Stomach (tissue), 4 donors: Measurements from ENCODE around the gene MBD3L2.
"Not testable (repeated sequence)": the region's sequence is repeated elsewhere in the genome, so short reads cannot be mapped to it uniquely, and the experiment has no call there.

Source experiments
- POLR2A ChIP-seq, 4 donors: fragments of 450-650 bp; IDR thresholded peaks; one replicate each; pipeline ENCODE4 v1.6.1; 2016; ENCODE audit warnings: antibody characterized with exemption in 4 of 4, control low read depth in 2 of 4, mild to moderate bottlenecking in 1 of 4, moderate library complexity in 1 of 4
- POLR2AphosphoS5 ChIP-seq, 3 donors: sonication (generic); formaldehyde crosslinking; IDR thresholded peaks; one replicate each; pipeline ENCODE4 v1.6.1; 2016; ENCODE audit warnings: antibody characterized with exemption in 3 of 3
- TF ChIP-seq, protein P1 (sequence below), 7 experiments: fragments of 450-650 bp in 4 of 7; fragments of 200-600 bp in 3 of 7; sonication (generic) in 3 of 7; IDR thresholded peaks; one replicate each; pipeline ENCODE4 v1.5.1; 2016 to 2019; ENCODE audit warnings: antibody characterized with exemption in 7 of 7, control low read depth in 2 of 7, mild to moderate bottlenecking in 1 of 7

DNA sequence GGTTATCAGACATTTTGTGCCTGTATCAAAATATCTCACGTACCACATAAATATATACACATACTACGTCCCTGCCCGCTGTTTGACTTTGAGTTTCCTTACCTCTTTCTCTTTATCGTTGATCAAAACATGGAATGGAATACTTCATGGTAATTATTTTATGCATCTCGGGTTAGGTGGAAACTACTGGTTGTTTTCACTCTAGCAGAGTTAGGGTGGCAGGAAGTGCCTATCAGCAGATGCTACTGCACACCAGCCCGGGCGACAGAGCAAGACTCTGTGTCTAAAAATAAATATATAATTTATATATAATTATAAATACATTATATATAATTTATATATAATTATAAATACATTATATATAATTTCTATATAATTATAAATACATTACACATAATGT is 3.8 kb downstream of the MBD3L2 start:
- not testable (repeated sequence) for TF ChIP-seq POLR2A, POLR2AphosphoS5 (IDR thresholded peaks at IDR 0.05)
- TF ChIP-seq, protein P1, sequence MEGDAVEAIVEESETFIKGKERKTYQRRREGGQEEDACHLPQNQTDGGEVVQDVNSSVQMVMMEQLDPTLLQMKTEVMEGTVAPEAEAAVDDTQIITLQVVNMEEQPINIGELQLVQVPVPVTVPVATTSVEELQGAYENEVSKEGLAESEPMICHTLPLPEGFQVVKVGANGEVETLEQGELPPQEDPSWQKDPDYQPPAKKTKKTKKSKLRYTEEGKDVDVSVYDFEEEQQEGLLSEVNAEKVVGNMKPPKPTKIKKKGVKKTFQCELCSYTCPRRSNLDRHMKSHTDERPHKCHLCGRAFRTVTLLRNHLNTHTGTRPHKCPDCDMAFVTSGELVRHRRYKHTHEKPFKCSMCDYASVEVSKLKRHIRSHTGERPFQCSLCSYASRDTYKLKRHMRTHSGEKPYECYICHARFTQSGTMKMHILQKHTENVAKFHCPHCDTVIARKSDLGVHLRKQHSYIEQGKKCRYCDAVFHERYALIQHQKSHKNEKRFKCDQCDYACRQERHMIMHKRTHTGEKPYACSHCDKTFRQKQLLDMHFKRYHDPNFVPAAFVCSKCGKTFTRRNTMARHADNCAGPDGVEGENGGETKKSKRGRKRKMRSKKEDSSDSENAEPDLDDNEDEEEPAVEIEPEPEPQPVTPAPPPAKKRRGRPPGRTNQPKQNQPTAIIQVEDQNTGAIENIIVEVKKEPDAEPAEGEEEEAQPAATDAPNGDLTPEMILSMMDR (IDR thresholded peaks at IDR 0.05) = not testable (repeated sequence)
